ENCODE data around the gene DNAJC4. TPM values are rescaled to one million over a fixed set of nuclear protein-coding genes. Genes with fewer than 3 reads are reported as not detected.

Gene DNAJC4
- total RNA-seq, 2 experiments from 2014 or later, result 59.6 to 60.3 TPM

- peaks cover 23% of the 10 kb centered on the region for H3K4me1 Mint-ChIP-seq
- POLR2A ChIA-PET, result interaction anchor here (0.6 to 6.0 kb wide), 15 partner anchors 8 to 86 kb away, joined by 3 to 94 read pairs (median 13); partner anchors contain the start of genes BAD, ESRRA, FERMT3 and FKBP2
- ATAC-seq (ENCODE audit: low read depth) (peak; percentile 23), DNase-seq (peak; percentile 74)
- no peaks in the 10 kb centered on the region for H3K27me3 Mint-ChIP-seq
- H3K4me3 Mint-ChIP-seq, result peak overlapping the region; percentile 96
- H3K36me3 Mint-ChIP-seq, result peaks cover 6% of the 10 kb centered on the region
- no peaks in the 10 kb centered on the region for H3K9me3 Mint-ChIP-seq
- H3K27ac Mint-ChIP-seq, result peak overlapping the region; percentile 96
Measured at GRCh38 chr11:64268893-64269539, 38.7 kb downstream of the DNAJC4 start.

GRCh38 chr11:64269540-64270220 lies 39.3 kb downstream of the DNAJC4 start:
- Mint-ChIP-seq H3K4me3 (peak overlapping the region; percentile 96), H3K9me3 (no peaks in the 10 kb centered on the region), H3K27me3 (no peaks in the 10 kb centered on the region), H3K36me3 (peaks cover 6% of the 10 kb centered on the region), H3K4me1 (peaks cover 23% of the 10 kb centered on the region), H3K27ac (peak overlapping the region; percentile 96)
- ATAC-seq (ENCODE audit: low read depth) (peak; percentile 69), DNase-seq (peak; percentile 99)
- POLR2A ChIA-PET, result interaction anchor here (1.0 to 6.0 kb wide), 16 partner anchors 9 to 83 kb away, joined by 3 to 94 read pairs (median 13); partner anchors contain the start of genes BAD, ESRRA, FERMT3 and FKBP2

- no peak for DNase-seq
- POLR2A ChIA-PET, result interaction anchor here (1.3 to 2.1 kb wide), 2 partner anchors 9 to 15 kb away, joined by 3 to 7 read pairs; partner anchors contain the start of gene BAD
- H3K4me1 Mint-ChIP-seq, result peaks cover 8% of the 10 kb centered on the region
- H3K4me3 Mint-ChIP-seq, result no peak overlapping the region
- no peaks in the 10 kb centered on the region for H3K9me3 Mint-ChIP-seq
- peaks cover 4% of the 10 kb centered on the region for H3K36me3 Mint-ChIP-seq
- H3K27ac Mint-ChIP-seq, result no peak overlapping the region
- H3K27me3 Mint-ChIP-seq, result no peaks in the 10 kb centered on the region
- no peak for ATAC-seq (ENCODE audit: low read depth)
Measured at GRCh38 chr11:64275031-64275800, 44.9 kb downstream of the DNAJC4 start.

GRCh38 chr11:64275841-64276240 lies 45.5 kb downstream of the DNAJC4 start:
- DNase-seq, result no peak
- Mint-ChIP-seq H3K27ac (no peak overlapping the region), H3K9me3 (no peaks in the 10 kb centered on the region), H3K27me3 (no peaks in the 10 kb centered on the region), H3K4me3 (no peak overlapping the region), H3K4me1 (peaks cover 4% of the 10 kb centered on the region), H3K36me3 (peaks cover 4% of the 10 kb centered on the region)
- no peak for ATAC-seq (ENCODE audit: low read depth)
- POLR2A ChIA-PET, result interaction anchor here (1.3 to 2.1 kb wide), 2 partner anchors 9 to 15 kb away, joined by 3 to 7 read pairs; partner anchors contain the start of gene BAD

GRCh38 chr11:64276653-64277431 lies 46.5 kb downstream of the DNAJC4 start:
- ATAC-seq (ENCODE audit: low read depth) (no peak), DNase-seq (no peak)
- POLR2A ChIA-PET, result interaction anchor here (1.3 to 2.1 kb wide), 3 partner anchors 8 to 28 kb away, joined by 3 to 7 read pairs (median 4); partner anchors contain the start of gene BAD
- H3K27ac Mint-ChIP-seq, result no peak overlapping the region
- H3K4me3 Mint-ChIP-seq, result no peak overlapping the region
- no peaks in the 10 kb centered on the region for H3K9me3 Mint-ChIP-seq
- H3K4me1 Mint-ChIP-seq, result peaks cover 2% of the 10 kb centered on the region
- H3K27me3 Mint-ChIP-seq, result no peaks in the 10 kb centered on the region
- peaks cover 7% of the 10 kb centered on the region for H3K36me3 Mint-ChIP-seq

- Mint-ChIP-seq H3K4me1 (peaks cover 3% of the 10 kb centered on the region), H3K27ac (no peak overlapping the region), H3K27me3 (no peaks in the 10 kb centered on the region), H3K36me3 (peaks cover 13% of the 10 kb centered on the region), H3K4me3 (no peak overlapping the region), H3K9me3 (no peaks in the 10 kb centered on the region)
- DNase-seq (no peak), ATAC-seq (ENCODE audit: low read depth) (no peak)
- POLR2A ChIA-PET, result interaction anchor here (0.9 to 1.3 kb wide), 3 partner anchors 9 to 26 kb away, joined by 3 to 4 read pairs (median 3); no protein-coding TSS in a partner anchor
Measured at GRCh38 chr11:64278576-64279190, 48.3 kb downstream of the DNAJC4 start.

GRCh38 chr11:64281957-64282770 lies 51.8 kb downstream of the DNAJC4 start:
- Mint-ChIP-seq H3K9me3 (no peaks in the 10 kb centered on the region), H3K4me3 (no peak overlapping the region)

GRCh38 chr11:64283092-64283491 lies 52.7 kb downstream of the DNAJC4 start:
- Mint-ChIP-seq H3K27me3 (no peaks in the 10 kb centered on the region), H3K4me1 (peaks cover 8% of the 10 kb centered on the region), H3K36me3 (peaks cover 13% of the 10 kb centered on the region), H3K27ac (peak overlapping the region; percentile 34), H3K4me3 (no peak overlapping the region), H3K9me3 (no peaks in the 10 kb centered on the region)
- DNase-seq (no peak), ATAC-seq (ENCODE audit: low read depth) (no peak)
- POLR2A ChIA-PET, result interaction anchor here (1.2 to 4.5 kb wide), 4 partner anchors 13 to 77 kb away, joined by 3 to 72 read pairs (median 8); partner anchors contain the start of genes ESRRA and FERMT3

More at GRCh38 chr11:64281957-64282770, 51.8 kb downstream of the DNAJC4 start:
- POLR2A ChIA-PET, result interaction anchor here (1.2 to 4.5 kb wide), 3 partner anchors 12 to 75 kb away, joined by 4 to 72 read pairs (median 12); partner anchors contain the start of genes ESRRA and FERMT3
- no peak for DNase-seq
- Mint-ChIP-seq H3K27me3 (no peaks in the 10 kb centered on the region), H3K4me1 (peaks cover 8% of the 10 kb centered on the region), H3K36me3 (peaks cover 13% of the 10 kb centered on the region), H3K27ac (no peak overlapping the region)
- no peak for ATAC-seq (ENCODE audit: low read depth)

Other genes starting within 250 kb of the DNAJC4 start
- gene OTUB1, start 244.1 kb upstream of the DNAJC4 start, total RNA-seq, result 10 to 100 TPM; 86.0 to 87.0 TPM
- gene FLRT1, start 194.6 kb upstream of the DNAJC4 start, total RNA-seq, result not detected
- 10 to 100 TPM; 13.5 to 16.1 TPM for gene MACROD1, start 64.4 kb upstream of the DNAJC4 start, total RNA-seq
- 100 to 1,000 TPM; 218 to 219 TPM for gene STIP1, start 44.4 kb upstream of the DNAJC4 start, total RNA-seq
- gene FERMT3, start 23.8 kb upstream of the DNAJC4 start, total RNA-seq, result 100 to 1,000 TPM; 219 to 231 TPM
- gene TRPT1, start 4.4 kb upstream of the DNAJC4 start, total RNA-seq, result 10 to 100 TPM; 45.0 to 47.8 TPM
- gene NUDT22, start 4.3 kb upstream of the DNAJC4 start, total RNA-seq, result 100 to 1,000 TPM; 102 to 103 TPM
- gene VEGFB, start 4.0 kb downstream of the DNAJC4 start, total RNA-seq, result 10 to 100 TPM; 93.4 to 98.8 TPM
- gene FKBP2, start 10.5 kb downstream of the DNAJC4 start, total RNA-seq, result 10 to 100 TPM; 27.7 to 28.1 TPM
- 100 to 1,000 TPM; 122 to 124 TPM for gene PPP1R14B, start 16.4 kb downstream of the DNAJC4 start, total RNA-seq
- gene PLCB3, start 21.0 kb downstream of the DNAJC4 start, total RNA-seq, result 10 to 100 TPM; 18.6 to 18.9 TPM
- gene BAD, start 54.1 kb downstream of the DNAJC4 start, total RNA-seq, result 10 to 100 TPM; 32.9 to 35.8 TPM
- gene GPR137, start 55.3 kb downstream of the DNAJC4 start, total RNA-seq, result 10 to 100 TPM; 31.3 to 32.7 TPM
- not detected for gene KCNK4, start 60.8 kb downstream of the DNAJC4 start, total RNA-seq
- not detected for gene CATSPERZ, start 69.8 kb downstream of the DNAJC4 start, total RNA-seq
- gene ESRRA, start 75.0 kb downstream of the DNAJC4 start, total RNA-seq, result 10 to 100 TPM; 33.9 to 35.1 TPM
- 100 to 1,000 TPM; 140 to 151 TPM for gene TRMT112, start 87.0 kb downstream of the DNAJC4 start, total RNA-seq
- gene PRDX5, start 87.6 kb downstream of the DNAJC4 start, total RNA-seq, result 10 to 100 TPM; 85.1 to 91.2 TPM
- 100 to 1,000 TPM; 132 to 142 TPM for gene CCDC88B, start 109.7 kb downstream of the DNAJC4 start, total RNA-seq
- gene RPS6KA4, start 128.6 kb downstream of the DNAJC4 start, total RNA-seq, result 10 to 100 TPM; 32.4 to 33.9 TPM

All from activated naive CD8-positive, alpha-beta T cell treated with anti-CD3 and anti-CD28 coated beads, Interleukin-2, amount 10 ng/mL, durations not matched to agents 7 days and 5 days (primary cell).